ENCODE data around the gene BIN2.

- TF ChIP-seq CTCF (IDR thresholded peaks at IDR 0.05) (no peak), POLR2AphosphoS5 (IDR thresholded peaks at IDR 0.05) (no peak), POLR2A (IDR thresholded peaks at IDR 0.05; ENCODE audit: low read depth) (no peak)
These were observed 12.0 kb upstream of the BIN2 start for GRCh38 chr12:51335931-51336330.
